Astrocyte (in vitro differentiated cells and primary cell): ENCODE results near the gene MYLK3.

Experiments
- CTCF ChIP-seq: IDR thresholded peaks from 2 replicates; pipeline ENCODE4 v1.5.1; 2011; ENCODE audit warnings: low read depth, mild to moderate bottlenecking, inconsistent platforms, low read length, moderate library complexity; ENCODE audit not compliant: insufficient read depth
- EZH2 ChIP-seq: IDR thresholded peaks from 2 replicates; pipeline ENCODE4 v1.6.1; 2012; ENCODE audit warnings: mild to moderate bottlenecking, low read length, inconsistent platforms; ENCODE audit not compliant: insufficient read depth

- TF ChIP-seq CTCF, result no peak
- TF ChIP-seq EZH2, result no peak
These were observed 29.9 kb downstream of the MYLK3 start for GRCh38 chr16:46718214-46718613.
